ENCODE results near the gene TNXB.

TNXB gene

GRCh38 chr6:32133786-32134185 lies 24.6 kb upstream of the TNXB start:
- no peak overlapping the region for H3K4me3 ChIP-seq (ENCODE audit: low read length)
- TF ChIP-seq CTCF (conservative IDR thresholded peaks at IDR 0.05; ENCODE audit: low read depth, low read length) = no peak
- DNase-seq (ENCODE audit: low read depth) = no peak

GRCh38 chr6:32132110-32132509 lies 23.0 kb upstream of the TNXB start:
- no peak for TF ChIP-seq CTCF (conservative IDR thresholded peaks at IDR 0.05; ENCODE audit: low read depth, low read length)
- DNase-seq (ENCODE audit: low read depth) = no peak

GRCh38 chr6:32131439-32131948 lies 22.4 kb upstream of the TNXB start:
- no peak overlapping the region for H3K4me3 ChIP-seq (ENCODE audit: low read length)
- no peak for DNase-seq (ENCODE audit: low read depth)
- TF ChIP-seq CTCF (conservative IDR thresholded peaks at IDR 0.05; ENCODE audit: low read depth, low read length) = no peak

More at GRCh38 chr6:32132110-32132509, 23.0 kb upstream of the TNXB start:
- H3K4me3 ChIP-seq (ENCODE audit: low read length) = no peak overlapping the region

- no peak for TF ChIP-seq CTCF (conservative IDR thresholded peaks at IDR 0.05; ENCODE audit: low read depth, low read length)
- H3K4me3 ChIP-seq (ENCODE audit: low read length) = peak overlapping the region; percentile 79
- no peak for DNase-seq (ENCODE audit: low read depth)
These were observed 20.4 kb upstream of the TNXB start for GRCh38 chr6:32129297-32130088.

GRCh38 chr6:32128751-32129296 lies 19.7 kb upstream of the TNXB start:
- H3K4me3 ChIP-seq (ENCODE audit: low read length) = peak overlapping the region; percentile 23
- no peak for DNase-seq (ENCODE audit: low read depth)

GRCh38 chr6:32127717-32128592 lies 18.8 kb upstream of the TNXB start, which contains the start of gene ATF6B:
TSS of gene ATF6B (minus strand) at chr6:32128246. CDS start at chr6:32128207, 39 bp downstream.
- TF ChIP-seq CTCF (conservative IDR thresholded peaks at IDR 0.05; ENCODE audit: low read depth, low read length) = no peak
- H3K4me3 ChIP-seq (ENCODE audit: low read length) = peak within 1 kb of the TSS; percentile 100
- peak; percentile 99 for DNase-seq (ENCODE audit: low read depth)

More at GRCh38 chr6:32128751-32129296, 19.7 kb upstream of the TNXB start:
- no peak for TF ChIP-seq CTCF (conservative IDR thresholded peaks at IDR 0.05; ENCODE audit: low read depth, low read length)

Measured in retinal pigment epithelial cell (primary cell).